HepG2 (cell line): ENCODE results near the gene MLST8. TPM values are rescaled to one million over a fixed set of nuclear protein-coding genes. Genes with fewer than 3 reads are reported as not detected.

Experiments
- CCAR2 ChIP-seq: fragments of 200-400 bp; formaldehyde crosslinking; optimal IDR thresholded peaks from 2 replicates; pipeline ENCODE3; 2018; ENCODE audit warnings: low read depth, mild to moderate bottlenecking, low read length, moderate library complexity
- ELF1 ChIP-seq: sonication (generic); formaldehyde crosslinking; IDR thresholded peaks from 2 replicates; pipeline ENCODE4 v1.4.0; 2020; ENCODE audit warnings: missing genetic modification reagents
- FOXO1 ChIP-seq: sonication (generic); formaldehyde crosslinking; IDR thresholded peaks from 2 replicates; pipeline ENCODE4 v1.4.0; 2020; ENCODE audit warnings: missing genetic modification reagents
- HIVEP1 ChIP-seq: sonication (generic); formaldehyde crosslinking; IDR thresholded peaks from 2 replicates; pipeline ENCODE4 v1.4.0; 2020; ENCODE audit warnings: mild to moderate bottlenecking, missing genetic modification reagents
- KAT2B ChIP-seq: fragments of 150-350 bp; IDR thresholded peaks from 2 replicates; pipeline ENCODE4 v1.6.1; 2014; ENCODE audit warnings: low read depth, low read length, borderline replicate concordance
- KLF11 ChIP-seq: IDR thresholded peaks from 2 replicates; pipeline ENCODE4 v1.6.1; 2016; ENCODE audit warnings: missing compliant biosample characterization
- NCOA5 ChIP-seq: sonication (generic); formaldehyde crosslinking; IDR thresholded peaks from 2 replicates; pipeline ENCODE4 v1.4.0; 2020; ENCODE audit warnings: missing genetic modification reagents
- NKX3-1 ChIP-seq: sonication (generic); formaldehyde crosslinking; IDR thresholded peaks from 2 replicates; pipeline ENCODE4 v1.5.0; 2020; ENCODE audit warnings: missing genetic modification reagents
- PHF20 ChIP-seq: sonication (generic); formaldehyde crosslinking; IDR thresholded peaks from 2 replicates; pipeline ENCODE4 v1.5.0; 2020; ENCODE audit warnings: mild to moderate bottlenecking, missing genetic modification reagents
- PHF5A ChIP-seq: IDR thresholded peaks from one replicate; pipeline ENCODE4 v1.6.1; 2018; ENCODE audit warnings: low read depth, missing genetic modification reagents; ENCODE audit not compliant: unreplicated experiment
- TRIM24 ChIP-seq: sonication (generic); formaldehyde crosslinking; IDR thresholded peaks from 2 replicates; pipeline ENCODE4 v1.8.0; 2022; ENCODE audit warnings: mild to moderate bottlenecking, missing genetic modification reagents
- ZNF143 ChIP-seq: sonication (generic); formaldehyde crosslinking; IDR thresholded peaks from 2 replicates; pipeline ENCODE4 v1.4.0; 2020; ENCODE audit warnings: missing genetic modification reagents
- ZNF317 ChIP-seq: sonication (generic); formaldehyde crosslinking; IDR thresholded peaks from 2 replicates; pipeline ENCODE4 v1.5.0; 2020; ENCODE audit warnings: mild to moderate bottlenecking, missing genetic modification reagents
- ZNF572 ChIP-seq: sonication (generic); formaldehyde crosslinking; IDR thresholded peaks from 2 replicates; pipeline ENCODE4 v1.5.1; 2020; ENCODE audit warnings: mild to moderate bottlenecking, missing genetic modification reagents
- ZNF646 ChIP-seq: sonication (generic); formaldehyde crosslinking; IDR thresholded peaks from 2 replicates; pipeline ENCODE4 v1.9.0; 2021; ENCODE audit warnings: mild to moderate bottlenecking, missing genetic modification reagents
- ZNF670 ChIP-seq: sonication (generic); formaldehyde crosslinking; IDR thresholded peaks from 2 replicates; pipeline ENCODE4 v1.8.0; 2022; ENCODE audit warnings: mild to moderate bottlenecking, missing genetic modification reagents, borderline replicate concordance
- polyA plus RNA-seq, 8 experiments: library from polyadenylated mRNA; depleted of rRNA in 3 of 8; stranded (reverse) in 7 of 8; unstranded in 1 of 8; fragments of >200 nt; fragmentation: Illumina TruSeq in 4 of 8; extraction: Trizol in 4 of 8; gene quantifications; 2 replicates each; pipeline versions ENCODE4 v1.2.1 to v1.2.3, GENCODE V29; 2011 to 2016; ENCODE audit warnings: low read depth in 4 of 8, missing spikeins in 1 of 8, mixed read lengths in 1 of 8; ENCODE audit not compliant: insufficient read depth in 1 of 8
- total RNA-seq, 5 experiments: library from RNA; depleted of rRNA; stranded (reverse); fragments of >200 nt; fragmentation: Illumina TruSeq; extraction: Trizol; gene quantifications; 2 replicates each; pipeline ENCODE4 v1.2.3, GENCODE V29; 2016; ENCODE audit warnings: low read depth in 1 of 5
- TF ChIP-seq, protein P1 (sequence below): sonication (generic); formaldehyde crosslinking; IDR thresholded peaks from 2 replicates; pipeline ENCODE4 v1.9.0; 2022; ENCODE audit warnings: low read depth, missing genetic modification reagents
- TF ChIP-seq, protein P2 (sequence below): sonication (generic); formaldehyde crosslinking; conservative IDR thresholded peaks from 2 replicates; pipeline ENCODE4 v1.8.0; 2022; ENCODE audit warnings: missing genetic modification reagents
- TF ChIP-seq, protein P3 (sequence below): sonication (generic); formaldehyde crosslinking; IDR thresholded peaks from 2 replicates; pipeline ENCODE4 v1.5.0; 2020; ENCODE audit warnings: missing genetic modification reagents

Gene MLST8
- total and polyA plus RNA-seq, 2 of the 13 experiments (the other 11 are each of a cell fraction or from before 2014, with no cell fraction given), result 30.8 to 72.7 TPM

GRCh38 chr16:2157480-2158261 lies 47.6 kb upstream of the MLST8 start (continued):
- TF ChIP-seq CCAR2, result no peak
- TF ChIP-seq, protein P1, sequence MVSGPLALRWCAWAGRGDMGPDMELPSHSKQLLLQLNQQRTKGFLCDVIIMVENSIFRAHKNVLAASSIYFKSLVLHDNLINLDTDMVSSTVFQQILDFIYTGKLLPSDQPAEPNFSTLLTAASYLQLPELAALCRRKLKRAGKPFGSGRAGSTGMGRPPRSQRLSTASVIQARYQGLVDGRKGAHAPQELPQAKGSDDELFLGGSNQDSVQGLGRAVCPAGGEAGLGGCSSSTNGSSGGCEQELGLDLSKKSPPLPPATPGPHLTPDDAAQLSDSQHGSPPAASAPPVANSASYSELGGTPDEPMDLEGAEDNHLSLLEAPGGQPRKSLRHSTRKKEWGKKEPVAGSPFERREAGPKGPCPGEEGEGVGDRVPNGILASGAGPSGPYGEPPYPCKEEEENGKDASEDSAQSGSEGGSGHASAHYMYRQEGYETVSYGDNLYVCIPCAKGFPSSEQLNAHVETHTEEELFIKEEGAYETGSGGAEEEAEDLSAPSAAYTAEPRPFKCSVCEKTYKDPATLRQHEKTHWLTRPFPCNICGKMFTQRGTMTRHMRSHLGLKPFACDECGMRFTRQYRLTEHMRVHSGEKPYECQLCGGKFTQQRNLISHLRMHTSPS (CRISPR knock-in tag), result peak; percentile 78
- no peak for TF ChIP-seq PHF5A
- TF ChIP-seq TRIM24 (CRISPR knock-in tag), result no peak
- no peak for TF ChIP-seq NKX3-1
- TF ChIP-seq KAT2B, result no peak
- peak; percentile 59; the same call in 1 of the 2 replicates for TF ChIP-seq FOXO1
- no peak for TF ChIP-seq NCOA5
- TF ChIP-seq, protein P2, sequence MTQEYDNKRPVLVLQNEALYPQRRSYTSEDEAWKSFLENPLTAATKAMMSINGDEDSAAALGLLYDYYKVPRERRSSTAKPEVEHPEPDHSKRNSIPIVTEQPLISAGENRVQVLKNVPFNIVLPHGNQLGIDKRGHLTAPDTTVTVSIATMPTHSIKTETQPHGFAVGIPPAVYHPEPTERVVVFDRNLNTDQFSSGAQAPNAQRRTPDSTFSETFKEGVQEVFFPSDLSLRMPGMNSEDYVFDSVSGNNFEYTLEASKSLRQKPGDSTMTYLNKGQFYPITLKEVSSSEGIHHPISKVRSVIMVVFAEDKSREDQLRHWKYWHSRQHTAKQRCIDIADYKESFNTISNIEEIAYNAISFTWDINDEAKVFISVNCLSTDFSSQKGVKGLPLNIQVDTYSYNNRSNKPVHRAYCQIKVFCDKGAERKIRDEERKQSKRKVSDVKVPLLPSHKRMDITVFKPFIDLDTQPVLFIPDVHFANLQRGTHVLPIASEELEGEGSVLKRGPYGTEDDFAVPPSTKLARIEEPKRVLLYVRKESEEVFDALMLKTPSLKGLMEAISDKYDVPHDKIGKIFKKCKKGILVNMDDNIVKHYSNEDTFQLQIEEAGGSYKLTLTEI (CRISPR knock-in tag), result no peak
- no peak for TF ChIP-seq ZNF572 (CRISPR knock-in tag)
- no peak for TF ChIP-seq ZNF317 (CRISPR knock-in tag)
- no peak for TF ChIP-seq PHF20 (CRISPR knock-in tag)
- no peak for TF ChIP-seq KLF11 (CRISPR knock-in tag)
- TF ChIP-seq, protein P3, sequence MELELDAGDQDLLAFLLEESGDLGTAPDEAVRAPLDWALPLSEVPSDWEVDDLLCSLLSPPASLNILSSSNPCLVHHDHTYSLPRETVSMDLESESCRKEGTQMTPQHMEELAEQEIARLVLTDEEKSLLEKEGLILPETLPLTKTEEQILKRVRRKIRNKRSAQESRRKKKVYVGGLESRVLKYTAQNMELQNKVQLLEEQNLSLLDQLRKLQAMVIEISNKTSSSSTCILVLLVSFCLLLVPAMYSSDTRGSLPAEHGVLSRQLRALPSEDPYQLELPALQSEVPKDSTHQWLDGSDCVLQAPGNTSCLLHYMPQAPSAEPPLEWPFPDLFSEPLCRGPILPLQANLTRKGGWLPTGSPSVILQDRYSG (CRISPR knock-in tag), result no peak
- TF ChIP-seq ELF1 (CRISPR knock-in tag), result peak; percentile 45; the same call in 1 of the 2 replicates
- TF ChIP-seq HIVEP1 (CRISPR knock-in tag), result peak; percentile 82
- TF ChIP-seq ZNF670, result no peak
- TF ChIP-seq ZNF646 (CRISPR knock-in tag), result no peak
- TF ChIP-seq ZNF143, result peak; percentile 42; the same call in 1 of the 2 replicates
